Fibroblast of skin of right quadriceps (primary cell): ENCODE data around the gene PTCH1.

Experiments used
- DNase-seq: peaks from one replicate; pipeline ENCODE4 v3.0.0-alpha.2; 2013

Gene PTCH1

DNA sequence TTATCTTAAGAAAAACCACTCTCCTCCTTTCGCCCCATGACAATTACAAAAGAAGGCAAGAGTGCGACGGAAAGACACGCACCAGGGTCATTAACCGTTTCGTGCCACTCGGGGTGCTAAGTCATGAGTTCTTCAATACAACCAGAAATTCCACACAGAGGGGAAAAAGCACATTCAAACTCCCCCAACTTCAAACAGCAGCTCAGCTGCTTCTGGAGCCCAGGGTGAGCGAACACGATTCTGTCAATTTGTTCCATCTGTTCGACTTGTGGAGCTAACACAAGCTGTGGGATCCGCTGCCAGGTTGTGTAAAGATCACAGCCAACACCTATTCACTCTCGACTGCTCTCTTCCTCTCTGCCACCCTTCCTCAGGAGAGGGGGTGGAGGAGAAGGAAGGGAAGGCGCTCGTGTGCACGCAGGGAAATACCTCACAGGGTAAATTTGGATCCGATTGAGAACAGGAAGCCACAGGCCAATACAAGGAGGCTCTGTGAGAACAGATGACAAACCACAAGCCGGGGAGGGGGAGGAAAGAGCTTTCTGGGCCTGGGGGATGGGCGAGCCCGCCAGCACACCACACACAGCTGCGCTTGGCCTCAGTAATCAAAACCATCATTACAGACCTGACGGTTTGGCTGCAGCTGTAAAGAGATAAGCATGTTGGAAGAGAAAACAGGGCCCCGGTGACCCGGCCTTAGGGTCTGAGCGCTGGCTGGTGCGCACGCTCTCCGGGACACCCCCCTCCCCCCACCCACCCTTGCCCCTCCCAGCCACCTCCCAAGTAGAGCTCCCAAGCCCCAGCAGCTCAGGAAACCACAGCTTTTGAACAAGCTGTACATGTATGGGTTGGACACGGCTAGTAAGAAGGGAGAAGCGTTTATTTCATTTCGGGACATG lies 54.3 kb downstream of the PTCH1 start:
- peak; percentile 95 for DNase-seq

DNA sequence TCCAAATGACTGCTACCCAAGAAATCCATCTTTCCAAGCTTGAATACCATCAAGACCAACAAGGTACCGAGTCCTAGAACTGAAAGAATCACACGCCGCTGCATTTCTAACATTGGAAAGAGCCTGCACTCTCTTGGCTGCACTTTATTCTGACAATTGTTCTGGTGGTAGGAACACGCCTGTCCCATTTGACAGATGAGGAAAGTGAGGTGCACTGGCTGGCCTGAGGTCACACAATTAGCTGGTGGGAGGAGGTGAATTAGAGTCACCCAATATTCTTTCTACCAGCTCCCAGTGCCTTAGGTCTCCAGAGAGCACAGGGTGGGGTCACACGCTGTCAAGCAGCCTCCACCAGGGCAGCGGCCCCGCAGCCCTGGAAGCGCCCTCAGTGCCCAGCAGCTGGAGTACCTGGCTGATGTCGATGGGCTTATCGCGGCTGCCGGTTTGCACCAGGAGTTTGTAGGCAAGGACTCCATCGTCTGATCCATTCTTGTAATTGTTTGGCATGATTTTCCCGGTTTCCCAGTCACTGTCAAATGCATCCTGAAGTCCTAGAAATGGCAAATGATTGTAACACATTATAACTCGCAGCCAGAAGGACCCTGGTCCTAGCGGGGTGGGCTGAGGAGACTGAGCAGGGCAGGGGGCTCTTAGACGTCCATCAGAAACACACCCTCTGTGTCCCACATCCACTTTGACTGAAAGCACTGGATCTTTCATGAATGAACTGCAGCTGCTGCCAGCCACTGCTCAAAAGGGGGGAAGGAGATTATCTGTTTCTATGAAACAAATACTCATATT lies 55.1 kb downstream of the PTCH1 start:
- DNase-seq: no peak

DNA sequence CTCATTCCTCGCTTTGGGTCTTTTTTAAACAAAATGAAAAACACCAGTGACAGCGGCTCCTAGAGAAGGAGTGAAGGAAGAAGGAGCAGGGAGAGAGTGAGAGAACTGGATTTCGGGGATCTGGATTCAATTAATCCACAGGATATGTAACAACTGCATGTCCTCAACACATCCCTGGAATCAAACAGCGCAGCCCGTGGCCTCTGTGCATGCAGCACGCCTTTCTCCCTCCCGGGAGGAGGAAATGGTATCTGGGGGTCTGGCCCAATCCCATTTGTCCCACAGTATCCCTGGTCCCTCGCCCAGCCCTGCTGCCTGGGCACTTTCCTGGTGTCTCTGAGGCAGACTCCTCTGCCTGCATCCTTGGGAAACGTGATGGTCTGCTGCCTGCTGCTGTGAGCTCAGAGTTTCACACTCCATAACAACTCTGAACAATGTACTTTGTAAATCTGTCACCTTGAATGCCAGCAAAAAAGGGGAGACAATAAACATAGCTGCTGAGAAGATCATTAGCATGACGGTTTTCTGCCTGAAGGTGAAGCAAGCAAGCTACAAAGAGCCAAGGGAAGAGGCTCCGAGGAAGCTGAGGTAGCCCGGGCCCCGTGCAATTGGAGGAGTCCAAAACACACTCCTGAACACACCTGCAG lies 56.1 kb downstream of the PTCH1 start:
- peak; percentile 56 for DNase-seq

DNA sequence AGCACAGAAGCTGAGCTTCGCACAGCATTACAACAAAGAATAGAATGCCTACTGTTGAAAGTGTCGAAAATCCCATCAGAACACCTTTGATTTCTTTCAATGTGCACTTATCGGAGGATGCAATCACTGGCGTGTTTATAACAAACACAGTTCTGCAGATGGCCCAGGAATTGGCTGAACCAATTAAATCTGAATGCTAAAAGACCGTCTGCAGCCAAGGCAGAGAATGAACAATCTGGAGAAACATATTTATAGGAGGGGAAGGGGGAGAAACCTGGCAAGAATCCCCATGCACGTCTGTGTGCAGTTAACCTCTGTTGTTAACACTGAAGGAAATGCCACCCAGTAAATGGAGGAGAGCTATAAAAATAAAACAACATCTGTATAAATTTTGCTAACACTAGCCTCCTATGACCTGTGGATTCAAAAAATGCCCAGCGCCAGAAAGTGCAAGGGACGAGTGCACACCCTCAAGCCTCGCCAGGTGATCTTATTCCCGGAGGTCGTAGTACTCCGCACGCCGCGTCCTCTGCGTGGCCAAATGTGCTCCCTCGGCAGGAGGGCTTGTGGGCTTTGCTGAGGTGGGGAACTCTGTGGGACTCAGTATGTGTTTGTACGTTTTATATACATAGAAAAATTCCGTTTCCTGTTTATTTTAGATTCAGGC lies 56.8 kb downstream of the PTCH1 start:
- DNase-seq: peak; percentile 28

DNA sequence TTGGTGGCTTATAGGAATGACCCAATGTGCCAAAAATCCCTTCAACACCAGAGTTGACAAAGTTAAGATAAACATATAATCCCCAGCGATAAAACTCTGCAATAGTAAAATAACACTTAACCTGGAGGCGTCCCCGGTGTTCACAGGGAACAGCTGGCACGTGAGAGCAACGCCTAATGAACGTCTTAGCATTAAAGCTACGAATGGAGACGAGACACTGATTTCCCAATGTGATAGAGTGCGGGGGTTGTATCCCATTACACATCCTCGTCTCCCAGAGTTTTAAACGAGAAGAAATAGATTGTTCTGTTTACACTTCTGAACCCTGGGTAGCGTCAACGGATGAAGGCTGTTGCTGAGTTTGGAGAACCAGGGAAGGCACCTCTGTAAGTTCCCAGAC lies 57.6 kb downstream of the PTCH1 start:
- DNase-seq: no peak

DNA sequence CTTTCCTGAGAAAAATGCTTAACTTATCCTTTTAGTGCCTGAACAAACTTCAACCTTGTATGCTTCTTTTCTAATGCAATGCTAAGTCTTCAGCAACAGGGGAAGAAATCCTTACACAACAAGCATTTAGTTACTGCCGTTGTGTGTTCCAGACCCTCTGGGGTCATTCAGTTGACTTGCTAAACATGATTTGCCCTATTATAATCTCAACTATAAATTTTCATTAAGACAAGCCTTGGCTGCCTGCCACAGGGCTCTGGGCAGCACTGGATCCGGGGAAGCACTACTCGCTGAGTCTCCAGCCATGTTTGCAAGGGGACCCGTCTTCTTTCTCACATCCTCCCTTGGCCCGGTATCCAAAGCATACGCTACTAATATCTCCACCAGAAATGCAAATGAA lies 58.1 kb downstream of the PTCH1 start:
- no peak for DNase-seq

DNA sequence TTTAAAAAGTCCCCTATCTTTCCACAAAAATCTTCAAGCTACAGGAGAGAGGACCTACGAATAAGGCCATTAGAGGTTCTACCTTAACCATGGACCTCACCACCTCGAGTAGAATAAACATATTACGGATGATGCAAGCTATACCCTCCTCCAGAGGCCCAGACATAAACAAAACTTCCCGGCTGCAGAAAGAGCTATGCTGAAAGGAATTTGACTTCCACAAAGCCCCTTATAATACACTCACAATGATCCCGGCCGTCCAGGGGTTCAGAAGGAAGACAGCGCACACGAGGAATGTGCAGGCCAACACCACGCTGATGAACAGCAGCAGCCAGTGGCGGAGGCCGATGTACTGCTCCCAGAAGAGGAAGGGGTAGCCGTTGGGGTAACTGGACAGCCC lies 59.0 kb downstream of the PTCH1 start:
- DNase-seq: peak; percentile 19

DNA sequence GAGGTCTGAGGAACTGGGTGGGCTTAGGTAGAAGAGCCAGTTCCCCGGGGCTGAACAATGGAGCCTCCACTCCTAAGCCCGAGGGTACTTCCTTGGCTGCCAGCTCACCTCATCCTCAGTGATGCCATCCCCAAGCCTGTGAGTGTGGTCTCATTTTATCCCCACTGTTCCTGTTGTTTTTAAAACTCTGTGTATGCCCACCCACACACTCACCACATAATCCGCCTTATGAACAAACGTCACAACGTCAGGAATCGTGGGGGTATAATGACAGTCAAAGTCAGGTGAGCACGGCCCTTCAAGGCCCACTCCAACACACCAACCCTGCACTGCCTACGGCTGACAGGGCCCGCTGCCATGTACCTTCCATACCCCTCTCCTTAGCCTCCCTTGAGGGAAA lies 61.1 kb downstream of the PTCH1 start:
- no peak for DNase-seq

DNA sequence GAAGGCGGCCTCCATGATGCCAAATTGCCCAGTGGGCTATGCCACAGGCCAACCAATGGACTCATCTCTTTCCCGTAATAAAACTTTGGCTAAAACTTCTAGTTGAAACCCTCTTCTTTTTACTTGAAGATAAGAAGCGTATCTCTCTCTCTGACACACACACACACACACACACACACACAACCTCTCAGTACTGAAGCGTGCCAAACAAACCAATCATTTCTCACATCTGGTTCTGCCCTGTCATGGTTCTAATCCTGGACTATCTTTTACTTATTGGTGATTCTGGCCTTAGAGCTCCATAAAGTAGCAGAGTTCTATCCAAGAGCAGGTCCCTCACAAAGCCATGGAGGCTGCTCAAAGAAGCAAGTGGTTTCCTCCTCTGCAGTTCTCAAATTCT lies 64.6 kb downstream of the PTCH1 start:
- no peak for DNase-seq

GRCh38 chr9:95451065-95451426 lies 65.7 kb downstream of the PTCH1 start:
- no peak for DNase-seq

DNA sequence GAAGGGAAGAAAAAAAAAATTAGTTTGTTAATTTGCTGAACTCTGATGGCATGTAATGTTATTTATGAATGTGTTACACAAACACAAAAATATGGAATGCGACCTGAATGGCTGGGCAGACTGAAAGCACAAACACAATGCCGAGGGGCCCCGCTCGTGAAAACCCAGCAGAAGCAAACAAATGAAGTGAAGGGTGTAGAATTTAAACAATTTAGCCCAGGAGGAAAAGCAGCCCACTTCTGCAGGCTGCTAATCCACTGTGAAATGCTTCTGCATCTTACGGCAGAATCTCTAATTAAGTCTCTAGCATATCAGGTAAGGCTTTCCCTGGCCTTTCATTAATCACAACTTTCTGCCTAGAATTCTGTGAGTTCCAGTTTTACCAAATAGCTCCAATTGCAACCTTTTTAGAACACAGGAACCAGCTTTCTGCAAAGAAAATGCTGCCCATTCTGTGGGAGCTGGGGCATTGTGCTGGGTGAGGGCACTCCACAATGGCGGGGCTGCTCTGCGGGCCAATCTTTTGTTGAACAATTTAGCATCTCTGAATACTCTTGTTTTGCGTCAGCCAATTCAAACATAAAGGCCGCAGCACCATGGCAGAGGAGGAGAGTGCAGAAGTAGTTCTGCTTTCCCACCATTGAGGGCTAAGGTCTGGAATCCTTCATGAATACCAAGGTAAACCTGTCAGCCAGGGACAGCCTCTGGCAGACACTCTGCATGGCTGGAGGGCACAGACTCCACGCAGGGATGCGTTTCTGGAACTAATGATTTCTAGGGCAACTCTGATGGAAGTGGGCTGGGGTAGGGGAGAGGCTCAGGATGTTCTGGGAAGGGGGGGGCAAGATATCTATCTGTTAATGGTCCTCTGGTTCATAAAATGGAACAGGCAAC lies 66.4 kb downstream of the PTCH1 start:
- DNase-seq: no peak

DNA sequence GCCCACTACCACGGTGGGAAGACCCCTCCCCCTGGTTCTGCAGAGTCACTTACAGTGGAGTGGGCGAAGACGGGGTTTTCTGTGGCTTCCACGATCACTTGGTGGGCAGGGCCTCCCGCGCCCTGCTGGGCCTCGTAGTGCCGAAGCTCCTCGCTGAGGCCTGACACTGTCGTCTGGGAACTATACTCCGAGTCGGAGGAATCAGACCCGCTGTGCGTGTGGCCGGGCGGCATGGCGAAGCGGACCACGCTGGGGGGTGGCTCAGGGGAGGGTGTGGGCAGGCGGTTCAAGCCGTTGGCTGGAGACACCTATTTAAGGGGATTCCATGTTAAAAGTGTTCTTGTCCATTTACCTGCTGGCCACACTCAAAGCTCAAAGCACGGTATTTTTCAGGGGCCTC lies 67.8 kb downstream of the PTCH1 start:
- DNase-seq: no peak

DNA sequence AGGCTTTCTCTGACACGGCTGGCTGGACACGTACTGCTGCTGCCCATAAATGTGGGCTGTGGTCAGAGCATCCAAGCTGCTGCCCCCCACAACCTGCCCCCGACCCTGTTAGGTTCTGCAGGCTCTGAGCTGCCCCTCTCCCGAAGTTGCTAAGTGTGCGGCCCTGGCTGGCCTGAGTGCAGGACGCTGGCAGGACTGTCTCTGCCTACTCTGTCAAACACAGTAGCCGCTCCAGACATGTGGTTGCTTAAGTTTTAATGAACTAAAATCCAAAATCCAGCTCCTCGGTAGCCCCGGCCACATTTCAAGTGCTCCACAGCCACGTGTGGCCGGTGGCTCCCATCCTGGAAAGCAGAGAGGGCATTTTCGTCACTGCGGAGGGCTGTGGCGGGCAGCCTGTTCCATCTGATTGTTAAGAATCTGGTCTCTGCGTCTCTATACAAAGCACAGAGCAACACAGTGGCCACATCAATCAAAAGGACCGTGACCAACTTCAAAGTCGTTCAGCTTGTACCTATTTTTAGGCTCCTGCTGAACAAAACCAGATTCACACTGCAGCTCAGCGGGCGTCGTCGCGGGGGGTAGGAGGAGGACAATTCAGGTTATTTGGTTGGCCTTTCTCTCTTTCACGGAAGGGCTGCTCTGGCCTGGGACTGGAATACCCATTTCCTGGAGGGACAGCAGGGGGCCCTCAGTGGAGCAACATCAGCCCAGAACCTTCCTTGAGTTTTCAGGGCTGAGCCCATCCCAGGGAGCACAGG lies 68.9 kb downstream of the PTCH1 start:
- DNase-seq: no peak

- DNase-seq: no peak
Observed at GRCh38 chr9:95446984-95447383, 69.8 kb downstream of the PTCH1 start.

GRCh38 chr9:95446259-95446658 lies 70.5 kb downstream of the PTCH1 start:
- no peak for DNase-seq

DNA sequence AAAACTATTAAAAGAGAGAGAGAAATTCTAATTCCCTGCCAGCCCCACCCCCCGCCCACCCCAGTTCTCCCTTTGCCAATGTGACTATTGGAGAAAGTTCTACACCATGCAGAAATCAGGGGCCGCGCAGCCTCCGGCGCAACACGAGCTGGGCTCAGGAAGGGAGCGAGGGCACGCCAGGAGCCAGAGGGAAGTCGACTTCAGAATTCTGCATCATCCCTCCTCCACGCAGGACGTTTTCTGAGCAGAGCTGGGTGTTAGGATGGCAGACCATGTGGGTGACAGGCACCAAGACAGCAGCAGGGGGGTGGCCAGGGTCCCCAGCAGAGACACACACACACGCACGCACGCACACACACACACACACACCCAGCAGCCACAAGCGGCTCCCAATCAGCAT lies 72.6 kb downstream of the PTCH1 start:
- DNase-seq: no peak

DNA sequence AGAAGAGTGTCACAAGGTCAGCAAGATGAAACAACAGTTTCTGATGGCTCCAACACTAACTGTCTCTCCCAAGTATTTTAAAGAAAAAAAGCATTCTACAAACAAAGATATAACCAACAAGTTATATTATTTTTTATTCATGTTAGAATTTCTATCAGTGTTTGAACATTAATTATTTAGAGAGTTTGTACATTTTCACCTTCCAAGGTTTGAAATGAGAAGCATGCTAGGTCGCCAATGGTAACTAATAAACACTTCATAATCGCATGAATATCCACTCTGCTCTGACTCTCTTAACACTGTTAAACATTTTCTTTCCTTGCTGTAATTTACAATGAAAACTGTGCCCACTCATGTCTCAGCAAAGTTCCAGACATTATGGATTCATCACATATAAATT lies 73.5 kb downstream of the PTCH1 start:
- no peak for DNase-seq

DNA sequence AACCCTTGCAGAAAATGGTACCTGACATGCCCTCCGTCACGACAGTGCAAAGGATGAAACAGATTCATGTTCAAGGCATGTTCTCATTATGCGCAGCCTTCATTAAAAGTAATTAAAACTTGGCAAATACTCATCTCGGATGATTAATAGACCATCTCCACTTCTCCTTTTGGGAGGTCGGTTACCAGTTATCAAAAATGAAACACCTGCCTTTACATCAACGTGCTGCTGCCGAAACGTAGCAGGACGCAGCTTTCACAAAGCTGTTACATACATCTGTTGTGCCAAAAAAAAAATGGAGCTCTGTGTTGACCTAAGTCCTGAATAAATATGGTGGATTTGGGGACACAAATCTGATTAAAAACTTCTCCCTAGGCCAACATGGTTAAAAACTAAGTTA lies 75.7 kb downstream of the PTCH1 start:
- DNase-seq: no peak

GRCh38 chr9:95440447-95440846 lies 76.3 kb downstream of the PTCH1 start:
- no peak for DNase-seq

- no peak for DNase-seq
Observed at GRCh38 chr9:95438561-95439357, 78.0 kb downstream of the PTCH1 start.
